ENCODE results near the gene ALG1.
"Not testable (repeated sequence)": the region's sequence is repeated elsewhere in the genome, so short reads cannot be mapped to it uniquely, and the experiment has no call there.

DNA sequence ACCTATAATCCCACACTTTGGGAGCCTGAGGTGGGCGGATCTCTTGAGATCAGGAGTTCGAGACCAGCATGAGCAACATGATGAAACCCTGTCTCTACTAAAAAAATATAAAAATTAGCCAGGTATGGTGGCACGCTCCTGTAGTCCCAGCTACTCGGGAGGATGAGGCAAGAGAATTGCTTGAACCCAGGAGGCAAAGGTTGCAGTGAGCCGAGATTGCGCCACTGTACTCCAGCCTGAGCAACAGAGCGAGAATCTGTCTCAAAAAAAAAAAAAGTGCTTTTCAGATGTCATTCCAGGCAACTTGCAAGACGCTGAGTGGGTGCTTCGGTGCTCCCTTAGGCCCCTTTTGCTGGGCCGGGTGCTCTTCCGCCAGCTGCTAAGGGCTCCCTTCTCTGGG lies 27.1 kb upstream of the ALG1 start:
- not testable (repeated sequence) for TF ChIP-seq TAF1 (IDR thresholded peaks at IDR 0.05; ENCODE audit: borderline replicate concordance, low read depth, low read length); POLR2A (IDR thresholded peaks at IDR 0.05; ENCODE audit: low read depth, low read length)
